GM18526 (cell line): ENCODE results near the gene MFN2.
A peak's percentile ranks its signal among the peaks of the same experiment; 100 is the strongest.

Experiments used
- POLR2A ChIP-seq: IDR thresholded peaks from 3 replicates; pipeline ENCODE4 v1.6.1; 2011; ENCODE audit not compliant: insufficient read length; ENCODE audit errors: extremely low read depth

The MFN2 gene

DNA sequence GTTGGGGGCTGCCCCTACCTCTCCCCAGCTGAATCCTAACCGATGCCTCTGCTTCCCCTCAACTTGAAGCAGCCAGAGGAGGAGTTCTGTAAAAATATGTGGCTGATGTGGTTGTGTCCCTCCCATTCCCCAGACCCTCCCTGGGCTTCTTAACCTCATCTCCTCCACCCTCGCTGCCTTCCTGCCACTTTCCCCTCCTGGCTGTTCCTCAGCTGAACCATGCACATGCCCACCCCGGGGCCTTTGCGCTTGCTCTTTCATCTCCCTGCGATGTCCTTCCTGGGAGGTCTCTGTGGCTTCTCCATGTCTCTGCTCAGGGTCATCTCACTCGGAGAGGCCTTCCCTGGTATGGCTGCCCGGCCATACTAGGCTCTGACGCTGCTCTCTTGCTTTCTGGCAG lies 48.0 kb downstream of the MFN2 start:
- no peak for TF ChIP-seq POLR2A

- TF ChIP-seq POLR2A = no peak
Measured at GRCh38 chr1:12028957-12029511, 48.8 kb downstream of the MFN2 start.

DNA sequence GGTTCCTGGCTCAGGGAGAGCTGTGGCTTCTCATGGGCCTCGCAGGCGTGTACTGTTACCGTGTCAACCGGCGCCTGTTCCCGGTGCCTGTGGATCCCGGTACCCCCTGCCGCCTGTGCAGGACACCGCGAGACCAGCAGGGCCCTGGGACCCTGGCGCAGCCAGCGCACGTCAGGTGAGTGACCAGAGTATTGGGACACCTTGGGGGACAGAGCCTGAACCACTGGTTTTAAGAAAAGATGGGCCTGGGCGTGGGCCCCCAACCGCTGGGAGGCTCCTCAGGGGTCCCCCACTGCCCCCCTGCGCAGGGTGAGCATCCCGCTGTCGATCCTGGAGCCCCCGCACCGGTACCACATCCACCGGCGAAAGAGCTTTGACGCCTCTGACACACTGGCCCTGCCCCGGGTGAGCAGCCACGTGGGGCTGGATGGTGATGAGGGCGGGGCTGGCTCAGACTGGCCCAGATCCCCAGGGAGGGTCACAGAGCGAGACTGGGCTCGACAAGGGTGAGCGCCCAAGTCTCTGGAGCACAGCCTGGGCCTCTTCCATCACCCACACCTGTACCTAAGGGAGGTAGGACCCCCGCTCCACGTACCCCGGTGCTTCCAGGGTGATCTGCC lies 49.6 kb downstream of the MFN2 start:
- TF ChIP-seq POLR2A = no peak

DNA sequence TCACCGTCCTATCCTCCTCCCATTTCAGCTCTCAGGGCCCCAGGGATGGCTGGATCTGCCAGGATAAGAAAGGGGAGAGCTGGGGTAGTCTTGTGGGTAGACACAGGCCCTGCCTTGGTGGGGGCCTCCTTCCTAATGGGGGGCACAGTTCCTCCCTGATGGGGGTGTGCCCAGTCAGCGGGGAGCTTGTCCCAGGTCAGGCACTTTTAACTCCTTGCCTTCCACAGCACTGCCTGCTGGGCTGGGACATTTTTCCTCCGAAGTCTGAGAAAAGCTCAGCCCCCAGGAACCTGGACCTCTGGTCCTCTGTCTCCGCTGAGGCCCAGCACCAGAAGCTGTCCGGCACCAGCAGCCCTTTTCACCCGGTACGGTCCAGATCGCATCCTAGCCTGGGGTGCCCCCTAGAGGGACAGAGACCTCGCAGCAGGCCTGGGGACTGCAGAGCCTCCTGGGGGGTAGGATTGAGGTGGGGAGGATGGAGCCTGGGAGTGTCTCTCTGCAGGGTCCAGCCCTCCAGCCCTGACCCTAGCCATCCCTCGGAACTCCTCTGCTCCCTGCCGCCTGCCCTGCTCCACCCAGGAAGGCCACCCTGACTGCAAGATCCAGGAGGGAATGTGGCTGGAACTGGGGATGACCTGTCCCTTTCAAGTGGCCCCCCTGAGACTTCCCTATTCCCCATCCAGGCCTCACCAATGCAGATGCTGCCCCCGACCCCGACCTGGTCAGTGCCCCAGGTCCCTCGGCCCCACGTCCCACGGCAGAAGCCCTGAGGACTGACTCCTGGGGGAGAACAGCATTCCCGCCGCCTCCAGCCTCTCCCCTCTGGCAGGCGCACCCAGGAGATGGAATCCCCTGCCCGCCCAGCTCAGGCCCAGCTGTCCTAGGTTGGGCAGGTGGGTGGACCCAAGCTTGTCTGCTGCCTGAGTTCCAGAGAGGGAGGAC lies 51.1 kb downstream of the MFN2 start:
- TF ChIP-seq POLR2A = no peak

DNA sequence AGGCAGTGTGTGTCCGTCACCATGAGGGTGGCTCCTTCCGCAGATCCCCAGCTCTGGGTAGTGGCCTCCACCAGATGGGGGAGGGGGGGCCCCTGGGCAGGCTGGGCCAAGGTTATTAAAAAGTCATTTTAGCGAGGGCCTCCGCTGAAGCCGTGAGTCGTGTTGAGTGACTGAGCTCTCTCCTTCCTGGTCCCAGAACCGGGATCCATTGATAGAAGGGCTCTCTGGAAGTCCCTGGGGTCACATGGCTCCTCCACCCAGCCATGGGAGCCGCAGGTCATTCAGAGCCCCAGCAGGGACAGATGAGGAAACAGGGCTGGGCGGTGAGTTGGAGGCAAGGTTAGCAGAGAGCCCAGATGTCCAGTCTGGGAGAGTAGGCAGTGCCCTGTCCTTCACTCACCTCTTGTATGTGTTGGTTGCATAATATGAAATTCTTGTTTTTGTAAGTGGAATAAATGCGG lies 51.9 kb downstream of the MFN2 start:
- no peak for TF ChIP-seq POLR2A

DNA sequence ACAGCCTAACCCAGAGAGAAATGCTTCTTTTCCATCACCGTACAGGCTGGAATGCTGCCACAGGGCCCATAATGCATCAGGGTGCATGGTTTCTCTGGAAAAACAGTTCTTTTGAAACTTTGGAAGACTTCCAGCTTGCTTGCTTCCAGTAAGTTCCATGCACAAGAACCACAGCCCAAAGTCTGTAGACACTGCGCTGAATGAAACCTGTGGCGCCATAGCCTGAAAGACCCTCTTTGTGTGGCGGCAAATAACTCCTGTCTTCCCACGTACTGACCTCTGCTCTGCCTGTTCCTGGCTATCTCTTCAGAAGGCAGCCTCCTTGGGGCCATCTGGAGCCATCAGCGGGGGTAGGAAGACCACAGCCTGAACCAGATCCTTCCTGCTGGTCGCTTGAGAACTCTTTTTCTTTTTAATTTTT lies 54.1 kb downstream of the MFN2 start:
- no peak for TF ChIP-seq POLR2A

DNA sequence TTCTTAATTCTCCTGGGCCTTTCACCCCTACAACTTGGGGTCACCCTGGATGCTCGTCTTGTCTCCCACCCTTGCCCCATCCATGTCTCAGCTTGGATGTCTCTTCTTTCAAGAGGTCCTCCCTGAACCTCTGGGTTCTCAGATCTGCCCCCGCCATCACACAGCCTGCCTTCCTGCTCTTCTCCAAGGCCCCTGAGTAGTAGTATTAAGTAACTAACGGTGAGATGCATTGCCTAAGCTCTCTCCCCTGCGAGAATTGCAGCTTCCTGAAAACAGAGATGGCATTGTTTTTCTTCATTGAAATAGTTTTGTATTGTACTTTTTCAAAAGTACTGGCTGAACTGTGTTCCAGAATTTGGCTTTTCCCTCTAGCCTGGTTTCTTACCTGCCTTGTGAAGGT lies 55.1 kb downstream of the MFN2 start:
- no peak for TF ChIP-seq POLR2A

DNA sequence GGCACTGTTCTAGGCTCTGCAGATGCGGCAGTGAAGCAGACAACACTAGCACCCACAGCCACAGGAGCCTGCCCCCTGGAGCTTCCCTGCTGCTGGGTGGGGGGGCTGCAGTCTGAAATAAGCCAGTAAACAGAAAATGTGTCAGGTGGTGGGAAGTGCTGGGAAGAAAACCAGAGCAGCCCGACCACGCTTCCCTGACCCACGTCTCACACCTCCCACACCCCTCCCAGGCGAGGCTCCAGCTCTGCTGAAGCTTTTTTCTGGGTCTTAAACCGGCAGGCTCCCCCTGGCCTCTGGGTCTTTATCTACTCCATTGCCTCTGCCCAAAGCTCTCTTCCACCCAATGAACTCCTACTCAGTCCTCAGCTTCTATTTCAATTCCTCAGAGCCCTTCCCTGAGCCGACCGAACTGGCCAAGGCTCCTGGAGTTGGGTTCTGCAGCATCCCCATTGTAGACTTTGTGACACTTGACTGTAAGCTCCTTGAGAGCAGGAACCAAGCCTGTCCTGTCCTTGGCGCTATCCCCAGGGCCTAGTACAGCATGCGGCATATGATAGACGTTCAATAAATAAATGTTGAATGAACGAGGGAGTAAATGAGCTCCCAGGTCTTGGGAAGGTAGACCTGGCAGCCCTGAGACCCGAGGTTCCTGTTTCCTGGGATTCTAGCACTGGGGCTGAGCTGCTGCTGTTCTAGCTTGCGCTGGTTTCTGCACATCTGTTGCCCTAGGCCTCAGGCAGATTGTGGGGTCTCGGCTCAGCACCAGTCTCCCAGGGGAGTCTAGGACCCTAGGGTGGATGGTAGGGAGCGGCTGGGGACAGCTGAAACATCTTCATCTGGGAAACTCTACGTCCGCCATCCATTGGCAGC lies 57.5 kb downstream of the MFN2 start:
- no peak for TF ChIP-seq POLR2A

DNA sequence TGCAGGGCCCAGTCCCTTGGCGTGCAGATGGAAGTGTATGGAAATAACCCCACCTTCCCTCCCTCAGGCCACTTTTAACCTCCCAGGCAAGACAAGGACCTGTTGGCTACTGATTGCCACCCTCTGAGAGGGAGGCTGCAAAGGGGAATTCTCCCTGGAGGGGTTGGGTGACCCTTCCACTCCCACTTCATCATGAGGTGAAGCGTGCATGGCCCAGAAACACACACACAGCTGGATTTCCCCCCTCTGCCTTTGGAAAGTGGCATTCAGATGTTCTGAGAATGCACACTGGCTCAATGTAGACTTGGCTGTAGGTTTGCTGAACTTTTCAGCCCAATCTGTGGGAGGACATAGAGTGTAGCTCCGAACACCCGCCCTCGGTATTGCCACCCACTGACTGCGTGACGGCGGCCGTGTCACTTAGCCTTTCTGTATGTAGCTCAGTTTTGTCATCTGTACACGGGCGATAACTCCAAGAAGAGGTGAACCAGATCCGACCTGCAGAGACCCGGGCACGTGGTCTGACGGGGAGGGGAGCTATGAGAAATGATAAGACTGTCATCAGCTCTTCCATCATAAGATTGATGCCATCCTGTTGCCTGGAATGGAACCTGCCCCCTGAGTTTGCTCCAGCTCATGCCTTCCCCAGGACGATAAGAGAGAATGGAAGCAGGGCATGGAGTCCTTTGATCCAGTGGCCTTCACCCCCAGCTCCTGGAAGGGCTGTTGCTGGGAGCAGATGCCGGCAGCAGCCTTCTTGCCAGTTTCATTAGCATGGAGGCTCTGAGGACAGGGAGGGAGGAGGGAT lies 58.3 kb downstream of the MFN2 start:
- TF ChIP-seq POLR2A = no peak

GRCh38 chr1:12039164-12039525 lies 58.9 kb downstream of the MFN2 start:
- TF ChIP-seq POLR2A = no peak

DNA sequence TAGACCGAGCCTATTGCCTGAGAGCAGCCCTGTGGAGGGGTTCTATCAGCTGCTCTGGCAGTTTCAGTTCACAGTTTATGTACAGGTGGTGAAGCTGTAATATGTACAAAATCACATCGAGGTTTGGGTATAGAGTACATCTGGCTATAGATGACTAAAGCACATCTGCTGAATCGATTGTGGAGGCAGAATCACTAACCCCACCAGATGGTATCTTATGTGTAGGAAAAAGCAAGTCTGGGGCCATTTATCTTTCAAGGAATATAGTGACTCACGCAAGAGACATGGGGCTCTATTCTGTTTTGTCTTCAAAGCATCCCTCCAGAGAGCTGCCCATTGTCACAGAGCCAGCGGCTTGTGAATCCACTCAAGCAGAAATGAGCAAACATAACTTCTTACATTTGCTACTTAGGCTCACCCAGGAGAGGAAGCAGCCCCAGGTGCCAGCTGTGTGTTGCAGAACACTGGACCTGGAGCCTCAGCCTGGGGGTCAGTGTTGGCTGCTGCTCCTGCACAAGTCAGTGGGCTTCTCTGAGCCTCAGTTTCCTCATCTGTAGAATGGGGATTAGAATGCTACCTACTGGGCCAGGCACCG lies 60.3 kb downstream of the MFN2 start:
- TF ChIP-seq POLR2A = no peak

- TF ChIP-seq POLR2A = no peak
Measured at GRCh38 chr1:12046749-12047119, 66.5 kb downstream of the MFN2 start.

DNA sequence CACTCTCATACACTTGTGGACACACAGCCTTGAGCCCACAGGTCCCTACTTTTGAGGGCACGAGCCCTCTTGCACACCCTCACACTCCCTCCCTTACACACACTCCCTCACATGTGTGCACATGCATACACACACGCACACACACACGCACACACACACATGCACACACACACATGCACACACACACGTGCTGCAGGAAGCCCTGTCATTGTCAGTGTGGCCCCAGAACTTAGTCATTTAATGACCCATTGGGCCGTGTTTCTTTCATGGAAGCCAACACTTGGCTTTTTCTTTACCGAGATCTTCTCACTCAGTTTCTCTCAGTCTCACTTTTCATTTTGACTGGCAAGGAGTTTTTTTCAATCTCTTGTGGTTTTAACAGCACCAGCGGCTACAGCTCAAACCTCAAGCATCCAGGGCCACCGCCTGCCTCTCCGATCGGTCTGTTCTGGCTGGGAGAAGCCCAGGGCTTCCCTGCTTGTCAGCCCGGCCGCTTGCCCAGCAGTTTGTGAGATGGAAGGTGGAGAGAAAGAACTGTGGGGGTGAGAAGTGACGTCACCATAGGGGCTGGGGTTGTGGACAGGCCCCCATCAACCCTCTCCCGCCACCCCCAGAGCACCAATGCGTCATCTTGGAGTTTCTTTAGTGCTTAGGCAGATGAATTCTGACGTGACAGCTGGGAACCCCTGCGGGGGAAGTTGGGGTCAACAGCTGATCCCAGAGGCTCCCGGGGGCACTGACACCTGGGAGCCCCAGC lies 67.1 kb downstream of the MFN2 start:
- peak; percentile 25 for TF ChIP-seq POLR2A

GRCh38 chr1:12048372-12048771 lies 68.1 kb downstream of the MFN2 start:
- TF ChIP-seq POLR2A = no peak

GRCh38 chr1:12049616-12050015 lies 69.4 kb downstream of the MFN2 start:
- TF ChIP-seq POLR2A = no peak
